Glutamatergic neuron (in vitro differentiated cells): Measurements from ENCODE around the gene WIPF1. TPM values are rescaled to one million over a fixed set of nuclear protein-coding genes. Genes with fewer than 3 reads are reported as not detected.

ENCODE experiments used
- DNase-seq: peaks from one replicate; pipeline ENCODE4 v3.0.0; 2022
- H3K27ac Mint-ChIP-seq: one replicate; pipeline ENCODE4 v1.8.0; 2020; ENCODE audit warnings: mild to moderate bottlenecking, mixed read lengths, inconsistent platforms; ENCODE audit not compliant: unreplicated experiment
- H3K27me3 Mint-ChIP-seq: one replicate; pipeline ENCODE4 v1.8.0; 2020; ENCODE audit warnings: mild to moderate bottlenecking, moderate library complexity, mixed read lengths, inconsistent platforms; ENCODE audit not compliant: unreplicated experiment
- H3K36me3 Mint-ChIP-seq: one replicate; pipeline ENCODE4 v1.8.0; 2020; ENCODE audit warnings: mild to moderate bottlenecking, mixed read lengths, inconsistent platforms; ENCODE audit not compliant: unreplicated experiment
- H3K4me1 Mint-ChIP-seq: one replicate; pipeline ENCODE4 v1.8.0; 2020; ENCODE audit warnings: mild to moderate bottlenecking, low read depth, mixed read lengths, inconsistent platforms; ENCODE audit not compliant: unreplicated experiment
- H3K4me3 Mint-ChIP-seq: one replicate; pipeline ENCODE4 v1.8.0; 2020; ENCODE audit warnings: mild to moderate bottlenecking, mixed read lengths, inconsistent platforms; ENCODE audit not compliant: unreplicated experiment
- H3K9me3 Mint-ChIP-seq: one replicate; pipeline ENCODE4 v1.8.0; 2020; ENCODE audit warnings: mild to moderate bottlenecking, moderate library complexity, mixed read lengths, inconsistent platforms; ENCODE audit not compliant: unreplicated experiment
- total RNA-seq: library from RNA; stranded (reverse); fragmentation: NEBNext Ultra II Directional; extraction: Animal tissue kit (Norgen Biotek cat#: 25700); gene quantifications from one replicate; pipeline ENCODE4 v1.2.1, GENCODE V29; 2021; ENCODE audit not compliant: unreplicated experiment
- TF ChIP-seq, protein P1 (sequence below): fragments of 200-600 bp; sonication (generic); IDR thresholded peaks from one replicate; pipeline ENCODE4 v1.5.0; 2021; ENCODE audit not compliant: partially characterized antibody, unreplicated experiment

WIPF1 gene
- total RNA-seq, 1 donor from 2014 or later = 15.5 TPM

DNA sequence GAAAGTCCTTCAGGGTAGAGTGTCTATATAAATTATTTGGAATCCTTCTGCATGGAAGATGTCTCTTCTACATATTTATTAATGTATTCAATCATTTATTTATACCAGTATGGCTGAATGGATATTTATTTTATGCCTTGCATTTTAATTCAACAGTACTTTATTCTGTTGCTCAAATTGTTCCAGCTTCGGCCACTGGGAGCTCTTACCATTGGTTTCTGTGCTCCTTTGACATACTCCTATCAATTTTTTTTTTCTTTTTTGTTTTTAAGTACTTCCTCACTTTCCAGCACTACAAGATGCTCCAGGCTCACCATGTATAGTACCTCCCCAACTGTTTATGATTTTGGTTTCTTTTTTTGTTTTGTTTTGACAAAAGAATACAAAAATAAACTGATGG, 39.4 kb upstream of the WIPF1 start:
- no peaks in the 10 kb centered on the region for H3K36me3 Mint-ChIP-seq
- H3K9me3 Mint-ChIP-seq = peaks cover 1% of the 10 kb centered on the region
- no peak overlapping the region for H3K4me3 Mint-ChIP-seq
- H3K27me3 Mint-ChIP-seq = no peaks in the 10 kb centered on the region
- no peak for DNase-seq
- no peak overlapping the region for H3K27ac Mint-ChIP-seq
- TF ChIP-seq, protein P1, sequence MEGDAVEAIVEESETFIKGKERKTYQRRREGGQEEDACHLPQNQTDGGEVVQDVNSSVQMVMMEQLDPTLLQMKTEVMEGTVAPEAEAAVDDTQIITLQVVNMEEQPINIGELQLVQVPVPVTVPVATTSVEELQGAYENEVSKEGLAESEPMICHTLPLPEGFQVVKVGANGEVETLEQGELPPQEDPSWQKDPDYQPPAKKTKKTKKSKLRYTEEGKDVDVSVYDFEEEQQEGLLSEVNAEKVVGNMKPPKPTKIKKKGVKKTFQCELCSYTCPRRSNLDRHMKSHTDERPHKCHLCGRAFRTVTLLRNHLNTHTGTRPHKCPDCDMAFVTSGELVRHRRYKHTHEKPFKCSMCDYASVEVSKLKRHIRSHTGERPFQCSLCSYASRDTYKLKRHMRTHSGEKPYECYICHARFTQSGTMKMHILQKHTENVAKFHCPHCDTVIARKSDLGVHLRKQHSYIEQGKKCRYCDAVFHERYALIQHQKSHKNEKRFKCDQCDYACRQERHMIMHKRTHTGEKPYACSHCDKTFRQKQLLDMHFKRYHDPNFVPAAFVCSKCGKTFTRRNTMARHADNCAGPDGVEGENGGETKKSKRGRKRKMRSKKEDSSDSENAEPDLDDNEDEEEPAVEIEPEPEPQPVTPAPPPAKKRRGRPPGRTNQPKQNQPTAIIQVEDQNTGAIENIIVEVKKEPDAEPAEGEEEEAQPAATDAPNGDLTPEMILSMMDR = peak; percentile 13
- no peaks in the 10 kb centered on the region for H3K4me1 Mint-ChIP-seq

GRCh38 chr2:174635776-174636404, 38.3 kb upstream of the WIPF1 start:
- H3K9me3 Mint-ChIP-seq = peaks cover 1% of the 10 kb centered on the region
- DNase-seq = no peak
- H3K27me3 Mint-ChIP-seq = no peaks in the 10 kb centered on the region

DNA sequence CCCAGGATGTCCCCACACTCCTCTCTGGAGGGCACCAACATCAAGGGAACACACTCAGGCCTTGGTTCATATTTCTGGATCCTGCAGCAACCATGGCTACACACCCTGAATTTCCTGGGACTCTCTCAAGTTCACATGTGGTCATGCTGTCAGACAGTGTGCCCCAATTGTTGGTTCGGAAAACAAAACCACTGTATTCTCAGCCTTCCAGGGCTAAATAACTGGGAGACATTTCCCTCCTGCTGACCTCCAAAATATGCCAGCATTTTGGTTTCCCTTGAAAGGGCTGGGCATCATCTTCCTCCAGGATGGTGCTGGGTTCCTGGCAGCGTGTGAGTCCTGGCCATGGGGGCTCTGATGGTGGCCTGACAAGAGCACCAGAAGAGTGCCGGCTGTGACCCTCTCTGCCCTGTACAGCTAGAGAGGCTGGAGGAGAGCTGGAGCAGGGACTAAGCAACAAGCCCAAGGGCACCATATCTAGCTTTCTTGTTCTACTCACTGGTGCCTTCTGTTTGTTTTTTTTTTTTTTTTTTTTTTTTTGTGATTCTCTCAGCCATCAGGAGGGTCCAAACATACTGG, 37.5 kb upstream of the WIPF1 start:
- TF ChIP-seq, protein P1 = no peak
- Mint-ChIP-seq H3K4me1 (peaks cover 2% of the 10 kb centered on the region), H3K27me3 (no peaks in the 10 kb centered on the region), H3K36me3 (no peaks in the 10 kb centered on the region), H3K27ac (no peak overlapping the region), H3K4me3 (no peak overlapping the region), H3K9me3 (no peaks in the 10 kb centered on the region)
- no peak for DNase-seq

More at GRCh38 chr2:174635776-174636404, 38.3 kb upstream of the WIPF1 start:
- TF ChIP-seq, protein P1 = no peak
- Mint-ChIP-seq H3K36me3 (no peaks in the 10 kb centered on the region), H3K4me3 (no peak overlapping the region), H3K27ac (no peak overlapping the region), H3K4me1 (no peaks in the 10 kb centered on the region)

DNA sequence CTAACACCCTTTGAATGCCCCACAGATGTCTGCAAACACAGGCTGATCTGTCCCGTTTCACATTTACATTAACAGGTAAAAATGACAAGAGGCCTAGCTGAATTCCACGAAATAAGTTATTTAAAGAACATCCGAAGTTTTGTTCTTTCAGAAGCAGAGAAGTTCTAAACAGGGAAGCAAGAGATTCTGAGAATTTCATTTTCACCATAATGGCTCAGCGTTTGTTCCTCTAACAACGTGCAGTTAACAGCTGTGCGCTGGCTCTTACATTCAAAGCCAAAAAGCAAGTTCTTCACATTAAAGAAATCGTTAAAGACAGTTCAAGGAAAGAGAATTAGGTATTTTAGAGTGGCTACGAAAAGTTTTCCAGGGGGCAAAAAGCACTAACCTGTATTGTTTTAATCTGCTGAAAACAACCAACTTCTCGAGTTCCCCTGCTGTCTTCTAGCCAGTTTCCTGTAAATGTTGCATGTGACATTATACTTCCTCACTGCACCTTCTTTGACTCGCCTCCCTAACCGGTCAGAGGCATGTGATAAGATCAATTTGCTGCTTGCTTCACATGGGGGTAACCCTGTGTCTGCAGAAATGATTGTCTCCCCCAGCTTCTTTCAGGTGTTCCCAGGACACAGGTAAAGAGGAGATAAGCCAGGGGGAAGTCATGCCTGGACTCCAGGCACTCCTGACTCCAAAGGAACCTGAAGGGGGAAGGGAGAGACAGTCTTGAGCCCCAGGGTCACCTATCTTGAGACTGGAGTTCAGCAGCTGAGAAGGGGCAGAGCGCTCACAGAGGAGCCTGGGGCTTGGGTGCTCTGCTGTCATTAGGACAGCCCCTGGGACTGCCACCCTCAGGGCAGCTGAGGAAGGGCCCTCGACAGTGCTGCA, 36.8 kb upstream of the WIPF1 start:
- peaks cover 2% of the 10 kb centered on the region for H3K4me1 Mint-ChIP-seq
- TF ChIP-seq, protein P1 = no peak

GRCh38 chr2:174633623-174633930, 36.0 kb upstream of the WIPF1 start:
- no peak overlapping the region for H3K4me3 Mint-ChIP-seq
- no peaks in the 10 kb centered on the region for H3K9me3 Mint-ChIP-seq
- H3K36me3 Mint-ChIP-seq = no peaks in the 10 kb centered on the region
- DNase-seq = no peak
- H3K27ac Mint-ChIP-seq = no peak overlapping the region
- TF ChIP-seq, protein P1 = no peak
- H3K27me3 Mint-ChIP-seq = no peaks in the 10 kb centered on the region
- H3K4me1 Mint-ChIP-seq = peaks cover 2% of the 10 kb centered on the region

More for the DNA sequence above, 36.8 kb upstream of the WIPF1 start:
- Mint-ChIP-seq H3K36me3 (no peaks in the 10 kb centered on the region), H3K27me3 (no peaks in the 10 kb centered on the region), H3K4me3 (no peak overlapping the region), H3K9me3 (no peaks in the 10 kb centered on the region), H3K27ac (no peak overlapping the region)
- DNase-seq = no peak
